Thoracic aorta (tissue), 2 donors: Measurements from ENCODE around the gene CHRND. TPM values are rescaled to one million over a fixed set of nuclear protein-coding genes. Genes with fewer than 3 reads are reported as not detected.

Source experiments
- ATAC-seq: fragments of 150-250 bp; one replicate; pipeline ENCODE4 v1.8.0; 2017; ENCODE audit warnings: low read depth; ENCODE audit not compliant: insufficient number of reproducible peaks, low FRiP score
- DNase-seq: peaks from one replicate; pipeline ENCODE4 v3.0.0-alpha.2; 2020; ENCODE audit warnings: low spot score
- H3K27ac ChIP-seq, 2 donors: fragments of 200-600 bp; sonication (generic); 1 replicate in 1 of 2; 2 replicates in 1 of 2; pipeline ENCODE4 v1.5.1; 2016; ENCODE audit warnings: mild to moderate bottlenecking in 2 of 2, moderate library complexity in 2 of 2
- H3K27me3 ChIP-seq: fragments of 200-600 bp; sonication (generic); replicated peaks from 2 replicates; pipeline ENCODE4 v1.6.0; 2016; ENCODE audit warnings: mild to moderate bottlenecking; ENCODE audit not compliant: insufficient read depth
- H3K36me3 ChIP-seq: fragments of 200-600 bp; sonication (generic); one replicate; pipeline ENCODE4 v1.5.1; 2016
- H3K4me1 ChIP-seq, 2 donors: fragments of 200-600 bp; sonication (generic); 1 replicate in 1 of 2; 2 replicates in 1 of 2; pipeline versions ENCODE4 v1.5.1 to v1.6.0; 2016; ENCODE audit warnings: low read depth in 2 of 2, mild to moderate bottlenecking in 1 of 2; ENCODE audit not compliant: control insufficient read depth in 1 of 2
- H3K4me3 ChIP-seq: fragments of 200-600 bp; sonication (generic); 2 replicates; pipeline ENCODE4 v1.5.1; 2016; ENCODE audit warnings: mild to moderate bottlenecking
- H3K9me3 ChIP-seq: fragments of 200-600 bp; sonication (generic); 2 replicates; pipeline ENCODE4 v1.5.1; 2016
- total RNA-seq, 2 donors: library from RNA; depleted of rRNA; stranded (reverse); fragments of >200 nt; gene quantifications; one replicate each; pipeline versions ENCODE4 v1.1.0 to v1.2.3, GENCODE V29; 2016
- TF ChIP-seq, protein P1 (sequence below): fragments of 200-600 bp; sonication (generic); IDR thresholded peaks from one replicate; pipeline ENCODE4 v1.5.1; 2019; ENCODE audit warnings: antibody characterized with exemption

Gene CHRND
- total RNA-seq, 2 donors from 2014 or later, result not detected

DNA sequence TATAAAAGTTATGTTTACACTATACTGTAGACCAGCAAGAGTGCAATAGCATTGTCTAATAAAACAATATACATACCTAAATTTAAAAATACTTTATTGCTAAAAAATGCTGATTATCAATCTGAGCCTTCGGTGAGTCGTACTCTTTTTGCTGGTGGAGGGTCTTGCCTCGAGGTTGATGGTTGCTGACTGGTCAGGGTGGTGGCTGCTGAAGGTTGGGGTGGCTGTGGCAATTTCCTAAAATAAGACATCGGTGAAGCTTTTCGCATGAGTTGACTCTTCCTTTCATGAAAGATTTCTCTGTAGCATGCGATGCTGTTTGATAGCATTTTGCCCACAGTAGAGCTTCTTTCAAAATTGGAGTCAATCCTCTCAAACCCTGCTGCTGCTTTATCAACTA is 22.0 kb downstream of the CHRND start:
- Histone ChIP-seq H3K9me3 (no peaks in the 10 kb centered on the region), H3K27ac (no peak overlapping the region), H3K36me3 (no peaks in the 10 kb centered on the region), H3K27me3 (no peaks in the 10 kb centered on the region), H3K4me3 (no peak overlapping the region), H3K4me1 (peaks cover 17 to 25% of the 10 kb centered on the region in 2 donors)
- TF ChIP-seq, protein P1, sequence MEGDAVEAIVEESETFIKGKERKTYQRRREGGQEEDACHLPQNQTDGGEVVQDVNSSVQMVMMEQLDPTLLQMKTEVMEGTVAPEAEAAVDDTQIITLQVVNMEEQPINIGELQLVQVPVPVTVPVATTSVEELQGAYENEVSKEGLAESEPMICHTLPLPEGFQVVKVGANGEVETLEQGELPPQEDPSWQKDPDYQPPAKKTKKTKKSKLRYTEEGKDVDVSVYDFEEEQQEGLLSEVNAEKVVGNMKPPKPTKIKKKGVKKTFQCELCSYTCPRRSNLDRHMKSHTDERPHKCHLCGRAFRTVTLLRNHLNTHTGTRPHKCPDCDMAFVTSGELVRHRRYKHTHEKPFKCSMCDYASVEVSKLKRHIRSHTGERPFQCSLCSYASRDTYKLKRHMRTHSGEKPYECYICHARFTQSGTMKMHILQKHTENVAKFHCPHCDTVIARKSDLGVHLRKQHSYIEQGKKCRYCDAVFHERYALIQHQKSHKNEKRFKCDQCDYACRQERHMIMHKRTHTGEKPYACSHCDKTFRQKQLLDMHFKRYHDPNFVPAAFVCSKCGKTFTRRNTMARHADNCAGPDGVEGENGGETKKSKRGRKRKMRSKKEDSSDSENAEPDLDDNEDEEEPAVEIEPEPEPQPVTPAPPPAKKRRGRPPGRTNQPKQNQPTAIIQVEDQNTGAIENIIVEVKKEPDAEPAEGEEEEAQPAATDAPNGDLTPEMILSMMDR, result no peak
- no peak for DNase-seq
- no peak for ATAC-seq

GRCh38 chr2:232549655-232550353 is 23.8 kb downstream of the CHRND start:
- DNase-seq (no peak), ATAC-seq (no peak)
- Histone ChIP-seq H3K4me1 (peaks cover 17 to 42% of the 10 kb centered on the region in 2 donors), H3K9me3 (no peaks in the 10 kb centered on the region), H3K36me3 (no peaks in the 10 kb centered on the region), H3K27me3 (no peaks in the 10 kb centered on the region), H3K4me3 (peak overlapping the region; percentile 94), H3K27ac (peak overlapping the region; percentile 98 to 99)
- TF ChIP-seq, protein P1, result no peak

DNA sequence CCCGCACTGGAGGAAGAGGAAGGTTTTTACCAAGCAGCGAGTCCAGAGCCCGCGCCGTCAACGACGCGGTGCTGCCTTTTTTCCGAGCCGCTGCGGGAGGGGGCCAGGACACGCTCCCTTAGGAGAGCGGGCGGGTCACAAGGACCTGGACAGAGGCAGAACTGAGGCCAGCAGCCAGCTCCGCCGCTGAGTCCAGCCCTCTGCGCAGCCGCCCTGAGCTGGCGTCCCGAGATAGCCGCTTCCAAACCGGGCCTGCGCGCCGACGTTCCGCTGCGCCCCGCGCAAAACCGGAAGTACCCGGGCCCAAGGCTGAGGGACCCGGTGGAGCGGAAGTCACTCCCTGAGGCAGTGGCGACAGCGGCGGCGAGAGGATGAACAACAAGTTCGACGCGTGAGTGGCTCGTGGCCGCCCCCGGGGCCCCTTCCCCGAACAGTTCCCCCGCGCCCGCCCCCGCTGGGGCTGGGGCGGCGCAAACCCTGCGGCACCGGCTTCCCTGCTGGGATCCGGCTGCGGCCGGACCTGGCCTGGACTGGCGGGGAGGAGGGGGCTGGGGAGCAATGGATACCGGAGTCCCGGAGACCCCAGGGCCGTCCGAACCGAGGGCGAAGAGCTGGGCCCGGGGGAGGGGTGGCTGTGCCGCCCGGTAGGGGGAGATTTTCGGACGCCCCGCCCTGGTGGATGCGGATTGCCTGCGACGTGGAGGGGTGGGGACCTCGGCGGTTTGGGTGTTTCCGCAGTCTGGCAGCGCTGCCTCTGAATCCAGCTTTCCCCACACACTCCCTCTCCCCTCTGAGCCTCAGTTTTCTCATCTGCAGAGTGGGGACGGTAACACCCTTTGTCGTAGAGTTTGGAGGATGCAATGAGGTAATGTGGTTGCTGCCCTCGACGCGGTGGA is 24.6 kb downstream of the CHRND start, which contains the start of the genes EIF4E2 and TIGD1:
Gene EIF4E2, plus strand, starts transcription at position 336 of the 896 bp plus-strand sequence. Its CDS starts 36 bp downstream, at position 372.
Gene TIGD1, minus strand, starts transcription at position 204 of the 896 bp plus-strand sequence. CDS start 675 bp downstream, outside the sequence.
- peak; percentile 70 for DNase-seq
- peak; percentile 80 for ATAC-seq
- TF ChIP-seq, protein P1, result peak; percentile 37
- Histone ChIP-seq H3K4me3 (peak within 1 kb of the TSS; percentile 94), H3K27ac (peak within 1 kb of the TSS; percentile 98 to 99), H3K27me3 (no peaks in the 10 kb centered on the region), H3K9me3 (no peaks in the 10 kb centered on the region), H3K36me3 (no peaks in the 10 kb centered on the region), H3K4me1 (peaks cover 17 to 50% of the 10 kb centered on the region in 2 donors)

DNA sequence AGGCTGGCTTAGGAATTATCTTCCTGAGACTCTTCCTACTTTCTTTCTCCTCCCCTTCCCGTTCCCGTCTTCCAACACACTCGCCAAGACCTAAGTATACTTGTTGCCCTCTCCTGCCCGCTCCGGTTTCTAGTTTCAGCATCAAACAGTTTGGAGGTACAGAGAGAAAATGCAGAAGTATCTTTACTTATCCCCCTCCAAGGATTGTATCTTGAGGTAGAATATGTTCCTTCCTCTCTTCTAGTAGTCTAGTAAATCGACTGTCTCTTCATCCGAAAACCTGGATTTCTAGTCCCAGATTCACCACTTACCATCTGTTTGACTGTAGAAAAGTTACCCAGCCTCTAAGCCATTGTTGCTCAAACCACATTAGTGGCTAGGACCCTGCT is 25.3 kb downstream of the CHRND start:
- TF ChIP-seq, protein P1, result no peak
- Histone ChIP-seq H3K9me3 (no peaks in the 10 kb centered on the region), H3K27me3 (no peaks in the 10 kb centered on the region), H3K36me3 (peaks cover 1% of the 10 kb centered on the region), H3K4me3 (peak overlapping the region; percentile 94), H3K4me1 (peaks cover 17 to 50% of the 10 kb centered on the region in 2 donors), H3K27ac (peak overlapping the region; percentile 98 to 99)
- DNase-seq (no peak), ATAC-seq (no peak)

- peaks cover 7% of the 10 kb centered on the region for H3K36me3 ChIP-seq
- DNase-seq (no peak), ATAC-seq (no peak)
- TF ChIP-seq, protein P1, result no peak
- H3K9me3 ChIP-seq, result no peaks in the 10 kb centered on the region
- peaks cover 17 to 50% of the 10 kb centered on the region in 2 donors for H3K4me1 ChIP-seq
- no peaks in the 10 kb centered on the region for H3K27me3 ChIP-seq
- H3K27ac ChIP-seq, result no peak overlapping the region
- peak overlapping the region; percentile 94 for H3K4me3 ChIP-seq
These were observed 25.8 kb downstream of the CHRND start for GRCh38 chr2:232551776-232552175.
